AG10803 (cell line): ENCODE measurements around the gene CST5.
"Not testable (repeated sequence)": the region's sequence is repeated elsewhere in the genome, so short reads cannot be mapped to it uniquely, and the experiment has no call there.

ENCODE experiments used
- DNase-seq: peaks from one replicate; pipeline ENCODE4 v3.0.0; 2010; ENCODE audit warnings: low read depth
- H3K4me3 ChIP-seq: 2 replicates; pipeline ENCODE4 v1.5.1; 2011; ENCODE audit warnings: mild to moderate bottlenecking, low read length, control low read depth
- CTCF ChIP-seq: conservative IDR thresholded peaks from 2 replicates; pipeline ENCODE4 v1.5.1; 2011; ENCODE audit warnings: mild to moderate bottlenecking, low read length, control low read depth, inconsistent platforms

CST5 gene

GRCh38 chr20:23887856-23888255, 8.3 kb upstream of the CST5 start:
- TF ChIP-seq CTCF: no peak
- no peak for DNase-seq

DNA sequence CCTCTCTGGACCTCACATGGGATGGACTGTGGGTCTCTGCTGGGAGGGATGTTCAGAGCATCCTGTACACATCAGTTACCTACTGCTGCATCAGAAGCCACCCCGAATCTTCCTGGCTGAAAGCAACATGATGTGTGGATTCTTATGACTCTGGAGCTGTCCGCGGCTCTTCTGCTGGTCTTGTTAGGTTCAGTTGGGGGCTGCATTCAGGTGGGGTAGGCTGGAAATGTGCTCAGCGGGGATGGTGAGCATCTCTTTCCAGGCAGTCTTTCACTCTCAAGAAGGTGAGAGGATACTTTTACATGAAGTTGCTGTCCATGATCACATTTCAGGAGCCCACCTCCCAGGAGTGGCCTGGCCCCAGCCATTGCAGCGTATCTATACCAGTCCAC, 5.2 kb upstream of the CST5 start:
- H3K4me3 ChIP-seq: no peak overlapping the region
- no peak for DNase-seq
- no peak for TF ChIP-seq CTCF

More at GRCh38 chr20:23887856-23888255, 8.3 kb upstream of the CST5 start:
- H3K4me3 ChIP-seq: no peak overlapping the region

DNA sequence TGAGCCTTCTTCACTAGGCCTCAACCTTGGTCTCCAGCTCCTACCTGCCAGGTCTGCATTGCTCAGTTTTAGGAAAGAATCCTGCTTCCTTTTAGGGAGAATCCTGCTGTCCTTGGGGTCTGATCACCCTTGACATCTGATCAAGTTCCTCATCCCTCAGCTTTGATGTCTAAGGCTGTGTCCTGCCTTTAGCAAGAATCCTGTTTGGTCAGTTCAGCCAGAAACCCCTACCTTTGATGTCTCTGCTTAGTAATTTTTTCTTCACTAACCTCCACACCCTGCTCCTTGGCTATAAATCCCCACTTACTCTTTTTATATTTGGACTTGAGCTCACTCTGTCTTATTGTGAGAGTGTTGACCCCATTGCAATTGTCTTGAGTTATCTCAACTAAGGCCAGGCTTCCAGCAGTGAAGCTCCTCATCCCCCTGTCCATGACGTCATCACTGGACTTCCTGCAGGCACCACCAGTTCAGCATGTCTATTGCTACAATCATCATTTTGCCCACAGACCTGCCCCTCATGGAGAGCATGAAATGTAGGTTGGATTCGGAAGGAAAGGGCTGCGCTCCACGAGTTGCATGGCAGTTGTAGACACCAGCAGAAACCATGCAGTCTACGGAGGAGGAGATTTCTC, 4.7 kb upstream of the CST5 start:
- no peak for TF ChIP-seq CTCF
- DNase-seq: no peak
- H3K4me3 ChIP-seq: no peak overlapping the region

DNA sequence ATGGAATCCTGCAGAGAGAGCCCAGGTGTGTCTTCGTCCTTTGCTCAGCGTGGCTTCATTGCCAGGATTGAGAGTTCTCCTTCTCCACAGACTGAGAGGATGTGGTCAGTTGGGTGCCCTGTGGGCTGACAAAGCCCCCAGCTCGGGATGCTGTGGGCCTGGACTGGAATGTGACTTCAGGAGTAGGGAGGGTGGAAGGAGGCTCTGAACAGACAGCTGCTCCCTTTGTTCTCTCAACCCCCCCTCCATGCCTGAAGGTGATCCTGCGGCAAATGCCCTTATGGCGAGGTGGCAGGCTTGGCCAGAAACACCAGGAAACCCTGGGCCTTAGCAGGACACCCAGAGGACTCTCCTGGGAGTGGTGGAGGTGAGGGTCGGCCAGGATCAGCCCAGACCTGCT, 1.8 kb upstream of the CST5 start:
- DNase-seq: no peak
- TF ChIP-seq CTCF: no peak
- H3K4me3 ChIP-seq: no peak overlapping the region

GRCh38 chr20:23880417-23880816, 869 bp upstream of the CST5 start:
- DNase-seq: peak; percentile 6
- no peak overlapping the region for H3K4me3 ChIP-seq
- TF ChIP-seq CTCF: no peak

DNA sequence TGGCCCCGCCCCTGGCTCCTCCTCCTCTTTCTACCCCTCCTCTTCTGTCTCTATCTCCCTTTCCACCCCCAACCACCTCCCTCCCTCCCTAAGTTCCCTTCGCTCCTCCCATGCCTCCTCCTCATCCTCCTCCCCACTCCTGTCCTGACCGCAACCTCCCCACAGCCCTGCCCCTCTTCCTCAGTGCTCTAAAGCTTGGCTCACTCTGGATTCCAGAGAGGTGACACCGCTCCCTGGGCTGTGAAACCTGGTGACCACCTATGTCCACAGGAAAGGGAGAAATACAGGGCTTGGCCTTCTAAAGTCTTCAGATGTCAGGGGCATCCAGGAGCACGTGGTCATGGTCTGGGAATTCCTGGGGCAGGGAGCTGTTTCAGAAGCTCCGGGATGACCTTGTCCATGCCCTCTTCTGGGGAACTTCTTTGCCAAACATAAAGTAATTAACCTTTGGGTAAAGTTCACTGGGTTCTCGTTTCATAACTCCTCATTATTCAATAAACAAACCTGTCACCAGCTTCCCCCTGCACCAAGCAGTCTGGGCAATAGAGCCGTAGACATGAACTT, 345 bp upstream of the CST5 start:
- no peak overlapping the region for H3K4me3 ChIP-seq
- no peak for TF ChIP-seq CTCF
- DNase-seq: no peak

- no peak overlapping the region for H3K4me3 ChIP-seq
- TF ChIP-seq CTCF: no peak
- no peak for DNase-seq
Observed at GRCh38 chr20:23878787-23879186, 761 bp downstream of the CST5 start.

- not testable (repeated sequence) for DNase-seq, H3K4me3 ChIP-seq
Observed at GRCh38 chr20:23878016-23878542, 1.5 kb downstream of the CST5 start.
